Thoracic aorta (tissue), 2 donors: Measurements from ENCODE around the gene ESF1. TPM values are rescaled to one million over a fixed set of nuclear protein-coding genes. Genes with fewer than 3 reads are reported as not detected.
A peak's percentile ranks its signal among the peaks of the same experiment; 100 is the strongest.
"Not testable (repeated sequence)": the region's sequence is repeated elsewhere in the genome, so short reads cannot be mapped to it uniquely, and the experiment has no call there.

ENCODE experiments used
- ATAC-seq: fragments of 150-250 bp; one replicate; pipeline ENCODE4 v1.8.0; 2017; ENCODE audit warnings: low read depth; ENCODE audit not compliant: insufficient number of reproducible peaks, low FRiP score
- DNase-seq: peaks from one replicate; pipeline ENCODE4 v3.0.0-alpha.2; 2020; ENCODE audit warnings: low spot score
- H3K27ac ChIP-seq, 2 donors: fragments of 200-600 bp; sonication (generic); 1 replicate in 1 of 2; 2 replicates in 1 of 2; pipeline ENCODE4 v1.5.1; 2016; ENCODE audit warnings: mild to moderate bottlenecking in 2 of 2, moderate library complexity in 2 of 2
- H3K27me3 ChIP-seq: fragments of 200-600 bp; sonication (generic); replicated peaks from 2 replicates; pipeline ENCODE4 v1.6.0; 2016; ENCODE audit warnings: mild to moderate bottlenecking; ENCODE audit not compliant: insufficient read depth
- H3K36me3 ChIP-seq: fragments of 200-600 bp; sonication (generic); one replicate; pipeline ENCODE4 v1.5.1; 2016
- H3K4me1 ChIP-seq, 2 donors: fragments of 200-600 bp; sonication (generic); 1 replicate in 1 of 2; 2 replicates in 1 of 2; pipeline versions ENCODE4 v1.5.1 to v1.6.0; 2016; ENCODE audit warnings: low read depth in 2 of 2, mild to moderate bottlenecking in 1 of 2; ENCODE audit not compliant: control insufficient read depth in 1 of 2
- H3K4me3 ChIP-seq: fragments of 200-600 bp; sonication (generic); 2 replicates; pipeline ENCODE4 v1.5.1; 2016; ENCODE audit warnings: mild to moderate bottlenecking
- H3K9me3 ChIP-seq: fragments of 200-600 bp; sonication (generic); 2 replicates; pipeline ENCODE4 v1.5.1; 2016
- total RNA-seq, 2 donors: library from RNA; depleted of rRNA; stranded (reverse); fragments of >200 nt; gene quantifications; one replicate each; pipeline versions ENCODE4 v1.1.0 to v1.2.3, GENCODE V29; 2016
- TF ChIP-seq, protein P1 (sequence below): fragments of 200-600 bp; sonication (generic); IDR thresholded peaks from one replicate; pipeline ENCODE4 v1.5.1; 2019; ENCODE audit warnings: antibody characterized with exemption

The ESF1 gene
- total RNA-seq, 2 donors from 2014 or later: 9.2 to 22.8 TPM

DNA sequence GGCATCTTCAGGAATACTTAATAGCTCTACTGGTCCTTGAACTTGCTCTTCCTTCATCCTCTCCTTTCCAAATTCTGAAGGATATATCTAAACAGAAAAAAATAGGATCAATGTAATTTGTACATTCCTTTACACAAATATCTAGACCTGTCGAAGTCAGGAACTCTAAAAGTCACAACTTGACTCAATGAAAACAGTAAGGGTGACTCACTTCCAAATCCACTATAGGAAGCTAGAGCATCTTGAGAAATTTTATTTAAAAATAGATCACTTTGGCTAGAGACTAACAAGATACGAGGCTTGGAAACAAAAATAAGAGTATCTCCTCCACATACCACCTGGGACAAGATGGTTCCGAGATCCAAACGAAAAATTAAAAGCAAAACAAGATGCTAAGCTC lies 12.2 kb downstream of the ESF1 start:
- ATAC-seq: no peak
- peaks cover 0 to 4% of the 10 kb centered on the region in 2 donors for H3K4me1 ChIP-seq
- H3K4me3 ChIP-seq: no peak overlapping the region
- no peaks in the 10 kb centered on the region for H3K9me3 ChIP-seq
- TF ChIP-seq, protein P1, sequence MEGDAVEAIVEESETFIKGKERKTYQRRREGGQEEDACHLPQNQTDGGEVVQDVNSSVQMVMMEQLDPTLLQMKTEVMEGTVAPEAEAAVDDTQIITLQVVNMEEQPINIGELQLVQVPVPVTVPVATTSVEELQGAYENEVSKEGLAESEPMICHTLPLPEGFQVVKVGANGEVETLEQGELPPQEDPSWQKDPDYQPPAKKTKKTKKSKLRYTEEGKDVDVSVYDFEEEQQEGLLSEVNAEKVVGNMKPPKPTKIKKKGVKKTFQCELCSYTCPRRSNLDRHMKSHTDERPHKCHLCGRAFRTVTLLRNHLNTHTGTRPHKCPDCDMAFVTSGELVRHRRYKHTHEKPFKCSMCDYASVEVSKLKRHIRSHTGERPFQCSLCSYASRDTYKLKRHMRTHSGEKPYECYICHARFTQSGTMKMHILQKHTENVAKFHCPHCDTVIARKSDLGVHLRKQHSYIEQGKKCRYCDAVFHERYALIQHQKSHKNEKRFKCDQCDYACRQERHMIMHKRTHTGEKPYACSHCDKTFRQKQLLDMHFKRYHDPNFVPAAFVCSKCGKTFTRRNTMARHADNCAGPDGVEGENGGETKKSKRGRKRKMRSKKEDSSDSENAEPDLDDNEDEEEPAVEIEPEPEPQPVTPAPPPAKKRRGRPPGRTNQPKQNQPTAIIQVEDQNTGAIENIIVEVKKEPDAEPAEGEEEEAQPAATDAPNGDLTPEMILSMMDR: no peak
- no peak overlapping the region for H3K27ac ChIP-seq
- no peak for DNase-seq
- peaks cover 29% of the 10 kb centered on the region for H3K36me3 ChIP-seq
- no peaks in the 10 kb centered on the region for H3K27me3 ChIP-seq

DNA sequence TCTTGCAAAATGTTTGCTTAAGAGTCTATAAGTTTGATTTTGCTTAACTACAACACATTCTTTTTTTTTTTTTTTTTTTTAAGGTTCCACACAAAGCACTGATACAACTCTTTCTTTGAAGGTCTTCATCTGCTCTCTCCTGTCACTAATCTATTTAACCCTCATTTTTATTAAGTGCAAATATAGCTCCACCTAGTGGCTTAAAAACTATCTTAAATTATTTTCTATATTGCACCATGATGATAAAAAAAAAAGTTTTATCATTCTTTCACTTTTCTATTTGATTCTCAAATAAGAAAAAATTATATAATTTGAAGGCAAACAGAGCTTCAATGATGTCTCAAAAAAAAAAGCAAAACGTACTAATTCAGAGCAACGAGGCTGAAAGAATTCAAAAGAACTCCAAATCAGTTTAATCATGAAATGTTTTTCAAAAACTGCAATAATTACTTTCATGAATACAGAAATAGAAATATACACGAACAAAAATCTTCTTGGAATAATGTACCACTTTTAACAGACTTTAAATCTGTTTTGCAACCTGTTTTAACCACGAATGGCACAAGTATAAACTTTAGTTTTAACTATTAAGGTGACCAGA lies 12.8 kb downstream of the ESF1 start:
- Histone ChIP-seq H3K27me3 (no peaks in the 10 kb centered on the region), H3K36me3 (peaks cover 34% of the 10 kb centered on the region), H3K9me3 (no peaks in the 10 kb centered on the region), H3K27ac (no peak overlapping the region), H3K4me1 (peaks cover 0 to 3% of the 10 kb centered on the region in 2 donors), H3K4me3 (no peak overlapping the region)
- peak; percentile 59 for ATAC-seq
- no peak for DNase-seq
- TF ChIP-seq, protein P1: peak; percentile 46

DNA sequence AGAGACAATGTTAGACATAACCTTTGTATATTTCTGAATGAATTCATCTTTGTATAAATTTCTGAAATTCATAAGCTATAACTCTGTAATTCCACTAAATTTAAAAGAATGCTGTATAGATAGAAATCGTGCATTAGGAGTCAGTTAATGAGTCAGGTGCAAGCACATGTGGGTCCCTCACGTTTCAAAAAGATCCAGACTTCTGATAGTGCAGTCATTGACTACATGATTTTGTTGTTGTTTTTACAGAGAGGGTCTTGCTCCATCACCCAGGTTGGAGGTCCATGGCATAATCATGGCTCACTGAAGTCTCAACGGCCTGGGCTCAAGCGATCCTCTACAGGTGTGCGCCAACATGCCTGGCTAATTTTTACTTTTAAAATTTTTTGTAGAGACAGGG lies 14.6 kb downstream of the ESF1 start:
- DNase-seq (no peak), ATAC-seq (no peak)
- Histone ChIP-seq H3K27me3 (no peaks in the 10 kb centered on the region), H3K36me3 (peaks cover 37% of the 10 kb centered on the region), H3K4me3 (no peak overlapping the region), H3K4me1 (no peaks in the 10 kb centered on the region), H3K27ac (no peak overlapping the region), H3K9me3 (no peaks in the 10 kb centered on the region)
- TF ChIP-seq, protein P1: no peak

DNA sequence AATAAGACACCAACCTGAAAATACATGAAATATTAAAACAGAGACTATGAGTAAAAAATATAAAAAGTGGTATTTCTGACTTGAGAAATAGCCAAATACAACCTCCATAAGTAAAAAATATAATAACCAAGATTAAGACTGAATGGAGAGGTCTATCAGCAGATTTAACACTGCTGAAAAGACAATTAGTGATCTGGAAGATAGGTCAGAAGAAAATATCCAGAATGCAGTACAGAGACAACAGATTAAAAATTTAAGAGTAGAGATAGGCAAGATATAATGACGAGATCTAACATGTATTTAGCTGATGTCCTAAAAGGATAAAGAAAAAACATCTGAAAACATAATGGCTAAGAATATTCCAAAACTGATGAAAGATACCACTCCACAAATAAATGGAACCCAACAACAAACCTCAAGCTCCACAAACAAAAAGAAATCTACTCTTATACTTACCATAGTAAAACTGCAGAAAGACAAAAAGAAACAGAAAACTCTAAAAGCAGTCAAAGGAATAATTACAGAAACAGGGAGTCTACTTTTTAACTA lies 18.8 kb downstream of the ESF1 start:
- TF ChIP-seq, protein P1: no peak
- no peak overlapping the region for H3K27ac ChIP-seq
- H3K36me3 ChIP-seq: peaks cover 34% of the 10 kb centered on the region
- DNase-seq: no peak
- H3K9me3 ChIP-seq: no peaks in the 10 kb centered on the region
- H3K4me3 ChIP-seq: no peak overlapping the region
- ATAC-seq: no peak
- H3K27me3 ChIP-seq: no peaks in the 10 kb centered on the region
- no peaks in the 10 kb centered on the region for H3K4me1 ChIP-seq

DNA sequence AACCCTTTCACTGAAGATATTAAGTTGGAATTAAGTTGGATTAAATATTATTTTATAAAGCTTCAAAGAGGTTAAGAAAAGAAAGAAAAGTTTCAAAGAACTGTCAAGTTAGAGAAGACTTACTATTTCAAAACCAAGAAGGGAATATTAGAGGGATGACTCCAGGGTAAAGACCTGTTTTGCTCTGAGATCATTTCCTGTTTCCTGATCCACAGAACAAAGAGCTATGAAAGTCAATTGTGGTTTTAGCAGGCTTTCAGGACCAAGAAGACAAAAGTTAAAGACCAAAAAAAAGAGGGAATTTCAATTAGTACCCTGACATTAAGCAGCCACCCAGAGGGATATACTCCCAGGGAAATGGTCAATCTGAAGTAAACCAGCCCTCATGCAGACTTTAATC lies 19.4 kb downstream of the ESF1 start:
- Histone ChIP-seq H3K4me3 (no peak overlapping the region), H3K4me1 (no peaks in the 10 kb centered on the region), H3K27me3 (no peaks in the 10 kb centered on the region), H3K27ac (no peak overlapping the region), H3K9me3 (no peaks in the 10 kb centered on the region), H3K36me3 (peaks cover 29% of the 10 kb centered on the region)
- DNase-seq (no peak), ATAC-seq (no peak)
- TF ChIP-seq, protein P1: no peak

DNA sequence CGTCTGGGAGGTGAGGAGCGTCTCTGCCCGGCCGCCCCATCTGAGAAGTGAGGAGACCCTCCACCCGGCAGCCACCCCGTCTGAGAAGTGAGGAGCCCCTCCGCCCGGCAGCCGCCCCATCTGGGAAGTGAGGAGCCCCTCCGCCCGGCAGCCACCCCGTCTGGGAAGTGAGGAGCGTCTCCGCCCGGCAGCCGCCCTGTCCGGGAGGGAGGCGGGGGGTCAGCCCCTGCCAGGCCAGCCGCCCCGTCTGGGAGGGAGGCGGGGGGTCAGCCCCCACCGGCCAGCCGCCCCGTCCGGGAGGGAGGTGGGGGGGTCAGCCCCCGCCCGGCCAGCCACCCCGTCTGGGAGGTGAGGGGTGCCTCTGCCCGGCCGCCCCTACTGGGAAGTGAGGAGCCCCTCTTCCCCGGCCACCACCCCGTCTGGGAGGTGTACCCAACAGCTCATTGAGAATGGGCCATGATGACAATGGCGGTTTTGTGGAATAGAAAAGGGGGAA lies 24.2 kb downstream of the ESF1 start:
- not testable (repeated sequence) for H3K4me3 ChIP-seq, H3K27me3 ChIP-seq, H3K9me3 ChIP-seq, H3K36me3 ChIP-seq, DNase-seq, H3K27ac ChIP-seq, ATAC-seq
- peaks cover 9 to 11% of the 10 kb centered on the region in 2 donors for H3K4me1 ChIP-seq
